ENCODE measurements around the gene GDPD4.

Gene GDPD4

DNA sequence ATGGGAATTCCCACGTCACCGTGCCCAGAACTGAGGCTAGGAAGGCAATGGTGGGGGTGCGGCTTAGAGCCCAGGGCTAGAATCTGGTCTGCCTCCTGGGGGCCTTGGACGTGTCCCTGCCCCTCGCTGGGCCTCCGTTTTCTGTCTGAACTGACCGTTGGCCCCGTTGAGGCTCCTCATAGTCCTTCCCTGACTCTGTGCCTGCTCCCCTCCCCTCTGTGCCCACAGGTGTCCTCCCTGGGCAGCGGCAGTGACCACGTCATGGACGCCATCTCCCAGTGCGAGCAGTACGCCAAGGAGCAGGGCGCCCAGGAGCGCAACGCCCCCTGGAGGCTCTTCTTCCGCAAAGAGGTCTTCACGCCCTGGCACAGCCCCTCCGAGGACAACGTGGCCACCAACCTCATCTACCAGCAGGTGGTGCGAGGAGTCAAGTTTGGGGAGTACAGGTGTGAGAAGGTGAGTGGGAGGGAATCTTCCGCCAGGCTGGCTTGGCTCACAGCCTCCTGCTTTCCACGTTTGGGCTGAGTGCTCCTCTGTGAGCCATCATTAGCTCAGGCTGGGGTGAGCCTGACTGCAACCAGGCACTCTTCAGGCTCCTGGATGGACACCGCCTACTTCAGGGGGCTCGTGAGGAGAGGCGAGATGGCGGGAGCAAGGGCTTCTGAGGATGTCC, 109.5 kb downstream of the GDPD4 start:
- peak in 1 of 2 donors; percentile 21 for DNase-seq (ENCODE audit: low read depth in 1 of 2, low spot score in 1 of 2)

DNA sequence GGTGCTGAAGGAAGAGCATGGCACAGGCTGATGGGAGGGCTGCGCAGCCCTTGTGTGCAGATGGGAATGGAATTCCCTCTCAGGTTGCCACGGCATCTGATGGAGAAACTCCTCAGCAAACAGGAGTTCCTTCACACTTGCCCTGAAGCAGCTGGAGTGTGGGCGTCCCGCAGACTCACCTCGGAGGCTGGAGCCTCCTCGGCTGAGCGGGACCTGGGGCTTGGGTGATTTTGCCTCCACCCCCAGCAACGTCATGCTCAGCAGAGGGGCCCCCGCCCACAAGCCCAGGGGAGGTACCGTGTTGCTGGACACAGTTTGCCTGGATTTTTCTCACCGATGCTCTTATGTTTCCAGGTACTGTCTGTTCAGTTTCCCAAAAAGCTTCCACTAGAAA, 110.1 kb downstream of the GDPD4 start:
- no peak for DNase-seq (ENCODE audit: low read depth in 1 of 2, low spot score in 1 of 2)

DNA sequence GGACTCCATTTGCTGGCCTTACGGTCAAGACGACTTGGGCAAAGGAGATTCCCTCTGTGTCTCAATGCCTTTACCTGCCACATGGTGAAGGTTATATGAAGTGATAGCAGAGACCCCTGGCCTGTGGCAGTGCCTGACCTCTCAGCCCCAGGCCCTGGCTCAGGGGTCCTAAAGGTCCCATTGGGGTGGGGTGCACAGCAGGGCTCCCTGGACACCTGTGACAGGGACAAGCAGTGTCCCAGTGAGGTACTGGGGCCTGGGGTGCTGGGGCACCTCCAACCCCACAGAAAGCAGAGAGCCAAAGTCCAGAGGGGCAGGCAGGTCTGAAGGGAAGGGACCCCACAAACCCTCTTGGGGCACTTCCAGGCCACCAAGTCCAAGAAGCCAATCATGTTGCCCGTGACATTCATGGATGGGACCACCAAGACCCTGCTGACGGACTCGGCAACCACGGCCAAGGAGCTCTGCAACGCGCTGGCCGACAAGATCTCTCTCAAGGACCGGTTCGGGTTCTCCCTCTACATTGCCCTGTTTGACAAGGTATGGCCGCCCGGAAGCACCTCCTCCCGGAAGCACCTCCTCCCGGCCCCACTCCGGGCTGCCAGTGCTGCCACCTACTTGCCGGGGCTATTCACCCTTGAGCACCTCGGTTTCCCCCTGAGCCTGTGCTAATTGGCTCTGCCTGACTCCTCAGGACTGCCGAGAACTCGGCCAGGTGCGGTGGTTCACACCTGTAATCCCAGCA, 111.0 kb downstream of the GDPD4 start:
- DNase-seq (ENCODE audit: low read depth in 1 of 2, low spot score in 1 of 2): no peak

DNA sequence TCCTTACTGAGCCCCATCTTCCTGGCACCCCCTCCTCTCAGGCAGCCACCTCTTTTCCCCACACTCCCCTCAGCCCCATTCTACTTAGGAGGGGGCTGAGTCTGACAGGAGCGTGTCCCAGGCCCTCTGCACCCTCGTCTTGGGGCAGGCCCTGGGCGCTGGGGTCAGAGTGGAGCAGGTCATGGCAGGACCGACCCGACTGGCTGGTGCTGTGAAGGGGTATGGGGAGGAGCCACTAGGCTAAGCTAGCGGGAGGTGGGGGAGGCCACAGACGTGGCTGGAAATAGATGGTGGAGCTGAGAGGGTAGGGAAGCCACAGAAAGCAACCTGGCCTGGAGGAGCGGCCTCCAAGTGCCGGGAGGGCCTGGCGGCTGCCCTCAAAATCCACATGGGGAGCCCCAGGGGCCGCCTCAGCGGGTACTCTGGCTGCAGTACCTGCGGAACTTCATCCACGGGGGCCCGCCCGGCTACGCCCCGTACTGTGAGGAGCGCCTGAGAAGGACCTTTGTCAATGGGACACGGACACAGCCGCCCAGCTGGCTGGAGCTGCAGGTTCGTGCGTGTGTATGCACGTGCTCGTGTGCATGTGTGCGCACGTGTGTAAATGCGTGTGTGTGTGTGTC, 111.8 kb downstream of the GDPD4 start:
- DNase-seq (ENCODE audit: low read depth in 1 of 2, low spot score in 1 of 2): no peak

DNA sequence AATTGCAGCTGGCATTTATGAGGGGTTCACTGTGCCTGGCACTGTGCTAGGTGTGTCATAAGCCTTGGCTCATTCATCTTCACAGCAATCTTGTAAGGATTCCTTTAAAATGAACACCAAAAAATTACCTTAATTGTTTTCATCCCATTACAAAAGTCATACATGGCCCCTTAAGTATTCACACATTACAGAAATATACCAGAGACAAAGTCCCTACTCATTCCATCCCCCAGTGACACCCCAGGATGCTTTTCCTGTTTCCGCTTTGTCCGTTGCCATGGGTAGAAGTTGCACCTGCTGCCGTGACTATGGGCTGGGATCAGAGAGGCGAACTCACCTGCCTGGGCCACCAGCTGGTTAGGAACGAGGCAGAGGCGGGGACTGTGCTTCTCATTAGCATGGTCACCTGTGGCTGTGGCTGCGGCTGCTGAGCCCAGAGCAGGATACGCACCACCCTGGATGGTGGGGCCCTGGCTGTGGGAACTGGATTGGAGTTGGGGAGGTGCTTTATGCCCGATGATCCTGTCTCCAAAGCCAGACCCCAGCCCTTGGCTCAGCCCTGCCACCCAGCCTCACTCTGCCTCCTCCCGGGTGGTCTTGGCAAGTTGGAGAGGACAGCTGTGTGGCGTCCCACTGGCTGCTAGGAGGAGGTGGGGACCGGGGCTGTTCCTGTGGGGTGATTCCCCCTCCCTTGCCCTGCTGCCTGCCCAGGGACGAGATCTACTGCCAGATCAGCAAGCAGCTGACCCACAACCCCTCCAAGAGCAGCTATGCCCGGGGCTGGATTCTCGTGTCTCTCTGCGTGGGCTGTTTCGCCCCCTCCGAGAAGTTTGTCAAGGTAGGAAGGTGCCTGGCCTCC, 112.6 kb downstream of the GDPD4 start:
- no peak for DNase-seq (ENCODE audit: low read depth in 1 of 2, low spot score in 1 of 2)

DNA sequence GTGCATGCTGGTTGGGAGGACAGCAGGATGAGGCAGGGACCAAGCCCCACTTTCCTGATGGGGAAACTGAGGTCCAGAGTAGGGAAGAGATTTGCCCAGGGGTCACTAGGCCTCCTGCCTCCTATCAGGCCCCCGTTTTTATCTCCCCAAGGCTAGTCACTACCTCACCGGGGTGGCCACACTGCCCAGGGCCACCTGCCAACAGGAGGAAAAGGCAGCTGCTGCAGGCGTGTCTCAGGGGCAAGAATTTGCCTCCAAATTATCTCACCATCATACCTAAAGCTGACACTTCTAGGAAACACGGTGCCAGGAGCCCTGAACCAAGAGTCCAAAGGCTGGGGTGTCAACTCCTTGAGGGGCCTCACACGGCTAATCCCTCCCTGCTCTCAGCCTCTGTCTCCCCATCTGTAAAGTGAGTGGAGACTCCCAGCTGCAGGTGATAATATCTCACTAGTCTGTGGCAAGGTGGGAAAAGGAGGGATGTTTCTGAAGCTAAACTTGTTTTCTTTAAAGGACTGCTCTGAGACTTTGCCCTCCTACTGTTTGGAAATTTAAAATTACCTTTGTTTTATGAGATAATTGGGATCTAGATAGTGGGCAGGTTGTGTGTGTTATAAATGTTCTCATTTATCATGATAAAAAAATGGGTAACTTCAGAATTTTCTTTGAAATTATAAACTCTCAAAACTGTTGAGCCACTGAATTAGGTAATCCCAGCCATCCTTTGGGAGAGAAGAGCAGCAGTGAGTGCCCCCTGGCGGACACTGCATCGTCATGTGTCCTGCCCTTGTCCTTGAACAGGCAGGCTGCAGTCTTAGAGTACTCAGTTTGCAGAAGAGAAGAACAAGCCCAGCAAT, 113.5 kb downstream of the GDPD4 start:
- peak; percentile 26 to 48 for DNase-seq (ENCODE audit: low read depth in 1 of 2, low spot score in 1 of 2)

DNA sequence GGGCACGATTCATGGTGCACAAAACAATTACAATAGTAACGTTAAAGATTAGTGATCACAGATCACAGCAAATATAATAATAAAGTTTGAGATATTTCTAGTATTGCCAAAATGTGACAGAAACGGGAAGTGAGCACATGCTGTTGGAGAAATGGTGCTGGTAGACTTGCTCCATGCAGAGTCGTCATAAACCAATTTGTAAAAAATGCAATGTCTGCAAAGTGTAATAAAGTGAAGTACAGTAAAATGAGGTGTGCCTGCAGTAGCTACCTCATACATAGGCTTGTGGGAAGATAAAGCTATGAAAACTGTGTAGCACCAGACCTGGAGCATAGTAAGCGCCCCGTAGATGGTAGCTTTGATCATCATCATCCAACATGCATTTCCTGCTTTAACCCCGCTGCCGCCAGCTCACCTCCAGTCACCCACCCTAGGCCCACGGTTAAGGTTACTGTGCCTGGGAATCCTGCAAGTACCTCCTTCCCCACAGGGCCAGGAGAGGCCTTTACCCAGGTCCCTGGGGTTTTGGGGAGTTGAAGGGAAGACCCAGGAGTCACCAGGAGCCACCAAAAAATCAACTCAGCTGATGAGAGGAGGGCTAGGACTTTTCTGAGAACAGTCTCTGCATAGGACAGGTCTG, 114.3 kb downstream of the GDPD4 start:
- DNase-seq (ENCODE audit: low read depth in 1 of 2, low spot score in 1 of 2): no peak

DNA sequence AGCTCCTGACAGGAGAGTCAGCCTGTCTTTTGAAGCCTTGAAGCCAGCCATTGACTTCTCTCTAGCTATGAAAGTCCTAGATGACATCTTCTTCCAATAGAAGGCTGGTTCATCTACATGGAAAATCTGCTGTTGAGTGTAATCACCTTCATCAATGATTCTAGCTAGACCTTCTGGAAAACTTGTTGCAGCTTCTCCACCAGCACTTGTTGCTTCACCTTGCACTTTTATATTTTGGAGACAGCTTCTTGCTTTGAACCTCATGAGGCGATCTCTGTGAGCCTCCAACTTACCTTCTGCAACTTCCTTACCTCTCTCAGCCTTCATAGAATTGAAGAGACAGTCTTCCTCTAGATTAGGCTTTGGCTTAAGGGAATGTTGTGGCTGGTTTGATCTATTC, 115.2 kb downstream of the GDPD4 start:
- DNase-seq (ENCODE audit: low read depth in 1 of 2, low spot score in 1 of 2): no peak

DNA sequence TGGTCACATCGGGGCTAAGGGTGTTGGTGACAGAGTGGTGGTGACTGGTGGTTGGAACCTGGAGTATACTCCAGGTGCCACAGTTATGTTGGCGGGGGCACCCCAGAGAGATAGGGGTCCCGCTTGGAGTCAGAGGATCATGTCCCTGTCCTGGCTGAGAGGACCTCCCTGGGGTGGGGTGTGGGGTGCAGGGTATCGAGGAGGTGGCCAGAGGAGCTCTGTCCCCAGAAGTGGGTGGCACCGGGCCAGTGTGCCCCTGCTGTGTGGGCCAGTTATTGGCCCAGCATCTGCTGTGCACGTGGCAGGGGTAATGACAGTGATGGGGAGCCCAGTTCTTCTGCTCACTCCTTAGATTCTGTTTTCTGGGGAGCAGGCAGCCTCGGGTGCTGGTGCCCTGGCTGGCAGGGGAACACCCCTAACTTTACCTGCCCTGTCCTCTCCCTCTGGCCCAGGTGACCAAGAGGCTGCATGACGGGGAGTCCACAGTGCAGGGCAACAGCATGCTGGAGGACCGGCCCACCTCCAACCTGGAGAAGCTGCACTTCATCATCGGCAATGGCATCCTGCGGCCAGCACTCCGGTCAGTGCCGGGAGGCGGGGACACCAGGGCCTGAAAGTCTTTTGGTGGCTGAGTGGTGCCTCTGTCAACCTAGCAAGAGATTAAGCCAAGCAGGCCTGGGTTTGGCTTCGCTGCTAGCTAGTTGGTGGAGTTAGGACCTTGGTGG, 117.2 kb downstream of the GDPD4 start:
- no peak for DNase-seq (ENCODE audit: low read depth in 1 of 2, low spot score in 1 of 2)

DNA sequence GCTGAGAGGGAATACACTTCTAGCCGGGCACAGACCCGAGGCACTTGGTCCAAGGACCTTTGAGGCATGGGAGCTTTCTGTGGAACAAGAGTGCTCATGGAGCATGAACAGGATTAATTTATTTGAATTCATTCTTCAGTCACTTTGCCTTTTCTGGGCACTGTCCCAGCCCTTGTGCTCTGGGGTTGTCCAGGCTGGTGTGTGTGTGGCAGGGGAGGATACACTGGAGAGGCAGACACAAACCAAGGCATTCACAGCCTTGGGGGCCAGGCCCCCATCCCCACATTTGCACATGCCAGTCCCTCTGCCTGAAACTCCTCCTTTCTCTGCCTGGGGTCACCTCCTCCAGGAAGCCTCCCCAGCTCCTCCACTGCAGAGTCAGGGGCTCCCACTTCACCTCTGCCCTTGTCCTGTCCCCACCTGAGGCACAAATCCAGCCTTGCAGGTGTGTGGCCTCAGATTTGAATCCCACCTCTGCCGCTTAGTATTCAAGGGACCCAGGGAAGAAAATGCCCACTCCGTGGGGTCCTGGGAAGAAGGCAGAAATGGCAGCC, 118.0 kb downstream of the GDPD4 start:
- no peak for DNase-seq (ENCODE audit: low read depth in 1 of 2, low spot score in 1 of 2)

DNA sequence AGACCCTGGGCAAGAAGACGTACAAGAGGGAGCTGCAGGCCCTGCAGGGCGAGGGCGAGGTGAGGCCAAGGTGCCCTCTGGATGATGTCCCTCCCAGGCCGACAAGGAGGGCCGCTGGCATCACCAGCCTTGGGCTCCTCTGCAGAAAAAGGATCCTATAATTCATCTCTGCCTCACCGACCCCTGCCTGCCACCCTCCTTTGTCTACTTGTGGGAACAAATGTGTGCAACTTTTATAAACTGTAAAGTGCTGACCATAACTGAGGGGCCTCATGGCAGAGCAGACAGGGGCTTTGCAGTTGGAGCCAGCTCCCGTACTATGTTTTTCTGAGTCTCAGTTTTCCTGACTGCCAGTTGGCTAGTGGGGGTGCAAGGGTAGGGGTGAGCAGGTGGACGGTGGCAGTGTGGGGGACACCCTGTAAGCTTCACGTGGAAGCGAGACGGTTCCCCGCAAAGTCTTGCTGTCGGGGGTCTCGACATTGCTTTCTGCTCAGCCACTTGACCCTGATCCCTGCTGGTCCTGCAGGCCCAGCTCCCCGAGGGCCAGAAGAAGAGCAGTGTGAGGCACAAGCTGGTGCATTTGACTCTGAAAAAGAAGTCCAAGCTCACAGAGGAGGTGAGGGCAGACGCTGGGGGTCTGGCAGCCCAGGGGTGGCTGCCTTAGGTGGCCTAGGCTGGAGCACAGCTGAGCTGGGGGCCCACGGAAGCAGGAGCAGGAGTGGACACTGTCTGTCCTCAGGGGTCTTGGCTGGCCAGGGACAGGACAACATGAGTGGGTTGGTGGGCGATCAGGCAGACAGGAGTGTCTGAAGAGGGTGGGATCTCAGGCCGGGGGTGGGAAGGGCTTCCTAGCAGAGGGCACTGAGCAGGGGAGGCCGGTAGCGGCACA, 118.7 kb downstream of the GDPD4 start:
- no peak for DNase-seq (ENCODE audit: low read depth in 1 of 2, low spot score in 1 of 2)

DNA sequence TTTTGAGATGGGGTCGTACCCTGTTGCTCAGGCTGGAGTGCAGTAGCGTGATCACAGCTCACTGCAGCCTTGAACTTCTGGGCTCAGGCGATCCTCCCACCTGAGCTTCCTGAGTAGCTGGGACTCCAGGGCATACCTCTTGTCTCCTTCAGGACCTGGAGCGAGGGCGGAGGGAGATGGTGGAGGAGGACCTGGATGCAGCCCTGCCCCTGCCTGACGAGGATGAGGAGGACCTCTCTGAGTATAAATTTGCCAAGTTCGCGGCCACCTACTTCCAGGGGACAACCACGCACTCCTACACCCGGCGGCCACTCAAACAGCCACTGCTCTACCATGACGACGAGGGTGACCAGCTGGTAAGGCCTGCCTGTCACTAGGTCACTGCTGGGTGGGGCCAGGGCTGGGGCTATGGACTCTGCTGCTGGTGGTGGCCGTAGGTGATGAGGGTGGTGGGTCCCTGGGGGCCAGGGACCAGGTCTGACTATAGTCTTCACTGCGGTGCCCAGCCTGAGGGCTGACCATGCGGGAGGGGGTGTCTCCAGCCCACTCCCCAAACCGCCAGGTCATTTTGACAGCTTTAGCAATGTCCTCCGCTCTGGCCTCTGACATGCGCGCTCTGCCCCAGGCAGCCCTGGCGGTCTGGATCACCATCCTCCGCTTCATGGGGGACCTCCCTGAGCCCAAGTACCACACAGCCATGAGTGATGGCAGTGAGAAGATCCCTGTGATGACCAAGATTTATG, 119.5 kb downstream of the GDPD4 start:
- DNase-seq (ENCODE audit: low read depth in 1 of 2, low spot score in 1 of 2): no peak

DNA sequence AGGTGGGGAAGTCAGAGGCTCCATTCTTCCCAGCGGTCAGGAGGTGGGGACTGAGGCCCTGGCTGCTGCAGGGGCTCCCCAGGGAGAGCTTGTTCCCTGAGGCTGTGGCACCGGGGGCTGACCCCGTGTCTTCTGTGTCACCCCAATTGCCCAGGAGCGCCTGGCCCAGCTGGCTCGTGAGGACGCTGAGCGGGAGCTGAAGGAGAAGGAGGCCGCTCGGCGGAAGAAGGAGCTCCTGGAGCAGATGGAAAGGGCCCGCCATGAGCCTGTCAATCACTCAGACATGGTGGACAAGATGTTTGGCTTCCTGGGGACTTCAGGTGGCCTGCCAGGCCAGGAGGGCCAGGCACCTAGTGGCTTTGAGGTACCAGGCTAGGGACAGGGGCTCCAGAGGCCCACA, 120.3 kb downstream of the GDPD4 start:
- DNase-seq (ENCODE audit: low read depth in 1 of 2, low spot score in 1 of 2): no peak

DNA sequence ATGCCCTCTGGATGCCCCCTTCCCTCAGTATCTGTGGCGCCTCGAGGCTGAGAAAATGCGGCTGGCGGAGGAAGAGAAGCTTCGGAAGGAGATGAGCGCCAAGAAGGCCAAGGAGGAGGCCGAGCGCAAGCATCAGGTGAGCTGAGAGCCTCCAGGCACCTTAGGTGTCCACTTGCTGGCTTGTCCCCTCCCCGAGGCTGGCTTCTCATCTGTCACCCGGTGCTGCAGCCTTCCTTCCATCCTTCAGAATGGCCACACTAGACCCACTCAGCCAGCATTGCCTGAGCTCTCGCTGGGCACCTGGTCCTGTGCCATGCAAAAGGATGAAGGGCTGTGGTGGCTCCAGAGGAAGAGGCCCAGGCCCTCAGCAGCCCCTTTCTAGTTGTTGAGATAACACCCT, 121.1 kb downstream of the GDPD4 start:
- no peak for DNase-seq (ENCODE audit: low read depth in 1 of 2, low spot score in 1 of 2)

DNA sequence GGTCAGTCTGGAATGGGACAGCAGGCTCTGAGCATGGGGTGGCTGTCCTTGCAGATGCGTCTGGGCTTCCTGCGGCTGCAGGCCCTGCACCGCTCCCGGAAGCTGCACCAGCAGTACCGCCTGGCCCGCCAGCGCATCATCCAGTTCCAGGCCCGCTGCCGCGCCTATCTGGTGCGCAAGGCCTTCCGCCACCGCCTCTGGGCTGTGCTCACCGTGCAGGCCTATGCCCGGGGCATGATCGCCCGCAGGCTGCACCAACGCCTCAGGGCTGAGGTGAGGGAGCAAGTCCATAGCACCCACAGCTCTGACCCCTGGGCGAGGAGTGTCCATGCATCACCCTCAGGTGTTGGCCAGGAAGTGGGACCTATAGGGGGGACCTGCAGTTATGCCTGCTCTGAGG, 121.8 kb downstream of the GDPD4 start:
- DNase-seq (ENCODE audit: low read depth in 1 of 2, low spot score in 1 of 2): no peak

DNA sequence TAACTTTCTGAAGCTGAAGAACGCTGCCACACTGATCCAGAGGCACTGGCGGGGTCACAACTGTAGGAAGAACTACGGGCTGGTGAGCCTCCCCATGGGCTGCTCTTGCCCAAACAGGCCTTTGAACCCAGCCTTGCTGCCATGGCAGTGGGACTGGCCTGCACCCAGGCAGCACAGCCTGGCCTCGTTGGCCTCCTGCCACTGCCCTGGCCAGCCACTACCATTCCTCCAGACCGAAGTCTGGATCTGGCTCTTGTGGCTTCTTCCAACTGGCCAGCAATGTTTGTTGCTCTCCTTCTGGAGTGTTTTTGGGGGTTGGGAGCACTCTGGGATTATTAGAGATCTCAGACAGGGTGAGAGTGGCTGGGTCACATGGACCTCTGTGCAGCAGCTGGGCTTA, 122.4 kb downstream of the GDPD4 start:
- no peak for DNase-seq (ENCODE audit: low read depth in 1 of 2, low spot score in 1 of 2)

DNA sequence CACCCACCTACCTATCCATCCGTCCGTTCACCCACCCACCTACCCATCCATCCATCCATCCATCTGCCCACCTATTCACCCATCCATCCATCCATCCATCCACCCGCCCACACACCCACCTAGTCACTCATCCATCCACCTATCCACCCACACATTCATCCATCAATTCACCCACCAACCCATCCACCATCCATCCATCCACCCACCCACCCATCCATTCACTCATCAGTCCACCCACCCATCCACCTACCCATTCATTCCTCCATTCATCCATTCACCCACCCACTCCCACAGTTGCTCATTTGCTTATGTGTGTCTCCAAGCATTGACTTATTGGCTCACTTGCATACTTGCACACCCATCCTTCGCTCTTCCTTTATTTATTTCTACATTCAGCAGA, 123.3 kb downstream of the GDPD4 start:
- DNase-seq (ENCODE audit: low read depth in 1 of 2, low spot score in 1 of 2): no peak

DNA sequence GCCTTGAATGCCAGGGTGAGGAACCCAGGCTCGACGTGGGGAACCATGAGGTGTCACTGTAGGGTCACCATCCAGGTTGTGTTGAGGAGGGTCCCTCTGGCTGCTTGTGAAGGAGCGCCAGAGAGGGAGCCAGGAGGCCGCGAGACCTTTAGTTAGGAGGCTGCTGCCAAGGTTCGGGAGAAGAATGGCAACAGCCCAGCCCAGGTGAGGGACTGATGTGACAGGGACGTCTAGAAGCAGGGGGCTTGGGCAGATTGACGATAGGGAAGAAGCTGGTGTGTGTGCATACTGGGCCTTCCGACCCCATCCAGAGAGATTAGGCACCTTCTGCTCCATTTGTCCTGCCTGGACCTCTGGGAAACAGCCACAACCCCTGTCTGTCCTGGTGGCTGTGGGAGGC, 124.5 kb downstream of the GDPD4 start:
- DNase-seq (ENCODE audit: low read depth in 1 of 2, low spot score in 1 of 2): no peak
